Measurements from ENCODE around the gene HDAC7.
A peak's percentile ranks its signal among the peaks of the same experiment; 100 is the strongest.

Gene HDAC7

GRCh38 chr12:47838286-47838931 is 18.7 kb upstream of the HDAC7 start:
- CTCF ChIA-PET = interaction anchor here (0.6 to 29.7 kb wide), 27 partner anchors 11 to 1009 kb away, joined by 3 to 1391 read pairs (median 4); partner anchors contain the start of genes ENDOU and HDAC7
- peaks cover 10 to 40% (median 35%) of the 10 kb centered on the region in 4 experiments for H3K4me1 ChIP-seq (ENCODE audit: control extremely low read depth in 1 of 4, control insufficient read depth in 4 of 4, insufficient read depth in 4 of 4, low read length in 3 of 4)

DNA sequence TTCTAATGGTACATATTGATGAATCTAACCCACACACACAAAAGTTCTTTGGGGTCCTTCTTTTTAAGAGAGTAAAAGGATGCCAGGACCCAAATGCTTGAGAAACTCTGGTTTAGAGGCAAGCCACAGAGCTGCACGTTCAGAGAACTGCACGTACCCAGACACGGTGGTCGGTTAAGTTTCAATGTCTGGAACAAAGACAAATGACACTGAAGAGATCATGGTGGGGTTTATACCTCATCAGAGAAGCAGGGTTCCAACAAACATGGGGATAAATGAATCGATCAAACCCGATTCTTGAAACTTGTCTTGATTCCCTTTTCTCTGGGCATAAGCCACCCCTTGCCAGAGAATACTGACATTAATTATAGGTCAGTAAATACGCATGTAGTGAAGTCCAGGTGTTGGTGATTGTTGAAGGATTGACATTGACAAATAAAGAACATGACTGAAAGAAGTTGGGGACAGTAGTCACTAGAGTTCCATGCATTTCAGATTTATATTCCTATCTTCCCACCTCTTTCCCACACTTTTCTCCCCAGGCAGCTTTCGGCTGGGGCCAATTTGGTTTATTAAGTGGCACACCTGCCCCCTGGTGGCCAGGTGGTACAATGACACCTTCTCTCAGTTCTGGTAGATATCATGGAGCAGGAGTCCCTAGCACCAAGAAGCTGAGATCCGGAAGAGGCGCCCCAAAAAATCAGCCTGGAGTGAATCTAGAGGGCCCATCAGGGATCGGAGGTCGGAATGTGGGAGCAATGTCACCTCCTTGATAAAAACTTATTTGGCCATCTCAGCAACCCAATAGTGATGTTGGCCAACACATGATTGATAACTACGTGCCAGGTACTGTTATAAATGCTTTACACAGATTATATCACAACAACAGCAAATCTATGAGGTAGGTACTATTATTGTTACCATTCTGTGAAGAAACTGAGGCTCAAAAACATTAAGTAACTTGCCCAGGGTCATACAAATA is 17.8 kb upstream of the HDAC7 start:
- Histone ChIP-seq H3K36me3 (ENCODE audit: control insufficient read depth in 4 of 4, insufficient read depth in 4 of 4, low read length in 3 of 4) (no peaks in the 10 kb centered on the region), H3K27me3 (replicated peaks in 2 of 5; ENCODE audit: control insufficient read depth in 4 of 5, insufficient read depth in 5 of 5, low read length in 4 of 5) (no peaks in the 10 kb centered on the region), H3K4me3 (ENCODE audit: control insufficient read depth in 1 of 7, extremely low read depth in 1 of 7, insufficient read depth in 4 of 7, low read depth in 2 of 7, low read length in 6 of 7) (no peak overlapping the region), H3K9me3 (ENCODE audit: control extremely low read depth in 1 of 5, control insufficient read depth in 4 of 5, insufficient read depth in 2 of 5, low read depth in 1 of 5, low read length in 4 of 5) (no peaks in the 10 kb centered on the region), H3K27ac (ENCODE audit: insufficient read depth in 1 of 2, low read depth in 1 of 2, low read length in 2 of 2, poor library complexity in 1 of 2, severe bottlenecking in 2 of 2) (no peak overlapping the region), H3K4me1 (ENCODE audit: control extremely low read depth in 1 of 4, control insufficient read depth in 4 of 4, insufficient read depth in 4 of 4, low read length in 3 of 4) (peaks cover 10 to 49% (median 44%) of the 10 kb centered on the region in 4 experiments)
- 41% methylated on average over 11 of the region's 13 CpGs for WGBS (ENCODE audit: insufficient coverage)
- ChIA-PET POLR2A (interaction anchor here (1.1 kb wide), 1 partner anchor 40 kb away, joined by 3 read pairs; no protein-coding TSS in a partner anchor), CTCF (interaction anchor here (0.7 to 29.7 kb wide), 19 partner anchors 11 to 138 kb away, joined by 3 to 1391 read pairs (median 6); partner anchors contain the start of genes ENDOU and HDAC7)
- peak; percentile 65 to 75 (median 67) for DNase-seq

More at GRCh38 chr12:47838286-47838931, 18.7 kb upstream of the HDAC7 start:
- no peaks in the 10 kb centered on the region for H3K36me3 ChIP-seq (ENCODE audit: control insufficient read depth in 4 of 4, insufficient read depth in 4 of 4, low read length in 3 of 4)
- H3K9me3 ChIP-seq (ENCODE audit: control extremely low read depth in 1 of 5, control insufficient read depth in 4 of 5, insufficient read depth in 2 of 5, low read depth in 1 of 5, low read length in 4 of 5) = no peaks in the 10 kb centered on the region
- POLR2A ChIA-PET = interaction anchor here (1.1 kb wide), 1 partner anchor 41 kb away, joined by 3 read pairs; no protein-coding TSS in a partner anchor
- H3K27ac ChIP-seq (ENCODE audit: insufficient read depth in 1 of 2, low read depth in 1 of 2, low read length in 2 of 2, poor library complexity in 1 of 2, severe bottlenecking in 2 of 2) = no peak overlapping the region
- 61% methylated on average over 6 of the region's 10 CpGs for WGBS (ENCODE audit: insufficient coverage)
- H3K4me3 ChIP-seq (ENCODE audit: control insufficient read depth in 1 of 7, extremely low read depth in 1 of 7, insufficient read depth in 4 of 7, low read depth in 2 of 7, low read length in 6 of 7) = no peak overlapping the region
- no peaks in the 10 kb centered on the region for H3K27me3 ChIP-seq (replicated peaks in 2 of 5; ENCODE audit: control insufficient read depth in 4 of 5, insufficient read depth in 5 of 5, low read length in 4 of 5)
- DNase-seq = peak; percentile 61 to 72 (median 67)

- no peaks in the 10 kb centered on the region for H3K9me3 ChIP-seq (ENCODE audit: control extremely low read depth in 1 of 5, control insufficient read depth in 4 of 5, insufficient read depth in 2 of 5, low read depth in 1 of 5, low read length in 4 of 5)
- no peaks in the 10 kb centered on the region for H3K27me3 ChIP-seq (replicated peaks in 2 of 5; ENCODE audit: control insufficient read depth in 4 of 5, insufficient read depth in 5 of 5, low read length in 4 of 5)
- 100% methylated on average over 1 of the region's 3 CpGs for WGBS (ENCODE audit: insufficient coverage)
- peaks cover 10 to 51% (median 46%) of the 10 kb centered on the region in 4 experiments for H3K4me1 ChIP-seq (ENCODE audit: control extremely low read depth in 1 of 4, control insufficient read depth in 4 of 4, insufficient read depth in 4 of 4, low read length in 3 of 4)
- POLR2A ChIA-PET = interaction anchor here (0.6 to 1.7 kb wide), 6 partner anchors 11 to 184 kb away, joined by 3 to 6 read pairs (median 3); partner anchors contain the start of gene HDAC7
- CTCF ChIA-PET = interaction anchor here (0.6 to 29.7 kb wide), 9 partner anchors 9 to 644 kb away, joined by 3 to 1391 read pairs (median 5); partner anchors contain the start of gene HDAC7
- no peaks in the 10 kb centered on the region for H3K36me3 ChIP-seq (ENCODE audit: control insufficient read depth in 4 of 4, insufficient read depth in 4 of 4, low read length in 3 of 4)
- H3K27ac ChIP-seq (ENCODE audit: insufficient read depth in 1 of 2, low read depth in 1 of 2, low read length in 2 of 2, poor library complexity in 1 of 2, severe bottlenecking in 2 of 2) = no peak overlapping the region
- DNase-seq = no peak
- H3K4me3 ChIP-seq (ENCODE audit: control insufficient read depth in 1 of 7, extremely low read depth in 1 of 7, insufficient read depth in 4 of 7, low read depth in 2 of 7, low read length in 6 of 7) = no peak overlapping the region
These were observed 16.1 kb upstream of the HDAC7 start for GRCh38 chr12:47835831-47836155.

- DNase-seq = peak in 1 of 3 donors; percentile 31
- peaks cover 10 to 52% (median 47%) of the 10 kb centered on the region in 4 experiments for H3K4me1 ChIP-seq (ENCODE audit: control extremely low read depth in 1 of 4, control insufficient read depth in 4 of 4, insufficient read depth in 4 of 4, low read length in 3 of 4)
- H3K36me3 ChIP-seq (ENCODE audit: control insufficient read depth in 4 of 4, insufficient read depth in 4 of 4, low read length in 3 of 4) = no peaks in the 10 kb centered on the region
- no peaks in the 10 kb centered on the region for H3K9me3 ChIP-seq (ENCODE audit: control extremely low read depth in 1 of 5, control insufficient read depth in 4 of 5, insufficient read depth in 2 of 5, low read depth in 1 of 5, low read length in 4 of 5)
- no peak overlapping the region for H3K4me3 ChIP-seq (ENCODE audit: control insufficient read depth in 1 of 7, extremely low read depth in 1 of 7, insufficient read depth in 4 of 7, low read depth in 2 of 7, low read length in 6 of 7)
- H3K27ac ChIP-seq (ENCODE audit: insufficient read depth in 1 of 2, low read depth in 1 of 2, low read length in 2 of 2, poor library complexity in 1 of 2, severe bottlenecking in 2 of 2) = peak overlapping the region in 1 of 2 experiments; percentile 53
- CTCF ChIA-PET = interaction anchor here (0.9 to 29.7 kb wide), 9 partner anchors 8 to 643 kb away, joined by 3 to 1391 read pairs (median 5); partner anchors contain the start of gene HDAC7
- no peaks in the 10 kb centered on the region for H3K27me3 ChIP-seq (replicated peaks in 2 of 5; ENCODE audit: control insufficient read depth in 4 of 5, insufficient read depth in 5 of 5, low read length in 4 of 5)
- WGBS (ENCODE audit: insufficient coverage) = 77% methylated on average over 9 of the region's 12 CpGs
- POLR2A ChIA-PET = interaction anchor here (0.6 to 1.7 kb wide), 7 partner anchors 10 to 184 kb away, joined by 3 to 6 read pairs (median 3); partner anchors contain the start of gene HDAC7
These were observed 15.5 kb upstream of the HDAC7 start for GRCh38 chr12:47835006-47835830.

GRCh38 chr12:47834199-47834903 is 14.6 kb upstream of the HDAC7 start:
- WGBS (ENCODE audit: insufficient coverage) = 68% methylated on average over 6 of the region's 8 CpGs
- Histone ChIP-seq H3K27ac (ENCODE audit: insufficient read depth in 1 of 2, low read depth in 1 of 2, low read length in 2 of 2, poor library complexity in 1 of 2, severe bottlenecking in 2 of 2) (peak overlapping the region in 1 of 2 experiments; percentile 53), H3K36me3 (ENCODE audit: control insufficient read depth in 4 of 4, insufficient read depth in 4 of 4, low read length in 3 of 4) (no peaks in the 10 kb centered on the region), H3K27me3 (replicated peaks in 2 of 5; ENCODE audit: control insufficient read depth in 4 of 5, insufficient read depth in 5 of 5, low read length in 4 of 5) (no peaks in the 10 kb centered on the region), H3K4me3 (ENCODE audit: control insufficient read depth in 1 of 7, extremely low read depth in 1 of 7, insufficient read depth in 4 of 7, low read depth in 2 of 7, low read length in 6 of 7) (no peak overlapping the region), H3K9me3 (ENCODE audit: control extremely low read depth in 1 of 5, control insufficient read depth in 4 of 5, insufficient read depth in 2 of 5, low read depth in 1 of 5, low read length in 4 of 5) (no peaks in the 10 kb centered on the region), H3K4me1 (ENCODE audit: control extremely low read depth in 1 of 4, control insufficient read depth in 4 of 4, insufficient read depth in 4 of 4, low read length in 3 of 4) (peaks cover 10 to 60% (median 54%) of the 10 kb centered on the region in 4 experiments)
- ChIA-PET CTCF (interaction anchor here (0.8 to 29.7 kb wide), 8 partner anchors 10 to 117 kb away, joined by 3 to 1391 read pairs (median 4); partner anchors contain the start of gene HDAC7), POLR2A (interaction anchor here (1.5 to 1.7 kb wide), 2 partner anchors 20 to 32 kb away, joined by 3 to 8 read pairs; no protein-coding TSS in a partner anchor)
- peak in 2 of 3 donors; percentile 75 to 78 for DNase-seq
